Measurements from ENCODE around the gene WDR82. TPM values are rescaled to one million over a fixed set of nuclear protein-coding genes. Genes with fewer than 3 reads are reported as not detected.

Gene WDR82
- total RNA-seq, 1 donor from 2014 or later = 105 TPM

DNA sequence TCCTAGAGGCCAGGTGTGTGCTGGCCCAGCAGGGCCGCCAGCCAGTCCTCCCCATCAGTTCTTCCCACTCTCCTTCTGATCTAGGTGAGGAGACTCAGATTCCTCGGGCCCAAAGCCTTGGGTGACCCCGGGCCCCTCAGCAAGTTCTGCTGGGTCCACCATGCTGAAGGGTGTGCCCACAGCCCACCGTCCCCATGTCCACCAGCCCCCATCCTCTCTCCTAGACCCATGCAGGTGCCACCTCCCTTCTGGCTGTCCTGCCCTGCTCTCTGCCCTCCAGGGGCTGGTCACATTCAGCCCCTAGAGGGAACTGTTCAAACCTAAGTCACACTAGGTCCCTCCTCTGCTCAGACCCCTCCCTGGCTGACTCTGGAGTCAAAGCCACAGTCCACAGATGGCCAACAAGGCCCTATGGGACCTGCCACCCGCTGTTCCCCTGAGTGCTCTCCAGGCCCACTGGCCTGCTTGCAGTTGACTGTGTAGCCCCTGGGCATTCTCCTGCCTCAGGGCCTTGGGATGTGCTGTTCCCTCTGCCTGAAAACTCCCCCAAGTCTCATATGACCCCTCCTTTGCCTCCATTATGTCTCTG lies 52.1 kb downstream of the WDR82 start:
- H3K36me3 Mint-ChIP-seq = peaks cover 9% of the 10 kb centered on the region

DNA sequence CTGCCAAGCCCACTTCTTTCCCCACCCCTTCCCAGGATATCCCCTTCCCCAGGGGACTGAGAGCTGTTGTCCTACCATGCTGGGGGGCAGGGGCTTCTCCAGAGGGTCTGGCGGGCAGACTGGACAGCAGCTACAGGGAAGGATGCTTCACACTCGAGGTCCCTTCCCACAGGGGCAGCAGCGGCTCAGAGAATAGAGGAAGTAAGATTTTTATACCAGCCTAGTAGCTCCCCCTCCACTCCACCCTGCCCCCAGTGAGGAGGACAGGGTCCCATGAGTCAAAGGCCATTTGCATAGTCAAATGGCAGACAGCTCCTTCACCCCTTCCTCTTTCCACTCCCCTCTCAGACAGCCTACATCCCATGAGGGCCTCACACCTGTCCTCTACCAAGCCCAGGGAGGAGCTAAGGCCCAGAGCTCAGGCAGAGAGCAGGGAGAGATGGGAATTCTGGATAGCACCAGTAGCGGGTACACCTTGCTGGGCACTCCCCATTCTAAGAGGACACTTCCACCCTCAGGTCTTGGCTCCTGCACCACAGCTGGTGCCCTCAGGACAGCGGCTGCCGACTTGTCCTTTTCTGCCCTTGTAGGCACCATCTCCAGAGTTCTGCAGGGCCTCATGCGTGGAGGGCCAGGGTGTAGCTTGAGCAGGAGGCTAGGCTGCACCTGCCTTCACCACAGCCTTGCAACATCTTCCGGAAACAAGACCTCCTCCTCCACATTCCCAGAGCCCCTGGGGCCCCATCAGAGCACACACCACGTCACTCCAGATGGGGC lies 52.8 kb downstream of the WDR82 start, which contains the start of gene TLR9:
TLR9 (minus strand) TSS at position 194 of the 777 bp plus-strand sequence; CDS start at position 78, 116 bp downstream.
- Mint-ChIP-seq H3K9me3 (no peaks in the 10 kb centered on the region), H3K4me1 (no peaks in the 10 kb centered on the region), H3K4me3 (no peak within 1 kb of the TSS), H3K36me3 (peaks cover 8% of the 10 kb centered on the region), H3K27me3 (ENCODE audit: low read depth) (no peaks in the 10 kb centered on the region), H3K27ac (no peak within 1 kb of the TSS)
- no peak for DNase-seq (ENCODE audit: low spot score in 2 of 2, unreplicated experiment in 2 of 2)
- TF ChIP-seq, protein P1, sequence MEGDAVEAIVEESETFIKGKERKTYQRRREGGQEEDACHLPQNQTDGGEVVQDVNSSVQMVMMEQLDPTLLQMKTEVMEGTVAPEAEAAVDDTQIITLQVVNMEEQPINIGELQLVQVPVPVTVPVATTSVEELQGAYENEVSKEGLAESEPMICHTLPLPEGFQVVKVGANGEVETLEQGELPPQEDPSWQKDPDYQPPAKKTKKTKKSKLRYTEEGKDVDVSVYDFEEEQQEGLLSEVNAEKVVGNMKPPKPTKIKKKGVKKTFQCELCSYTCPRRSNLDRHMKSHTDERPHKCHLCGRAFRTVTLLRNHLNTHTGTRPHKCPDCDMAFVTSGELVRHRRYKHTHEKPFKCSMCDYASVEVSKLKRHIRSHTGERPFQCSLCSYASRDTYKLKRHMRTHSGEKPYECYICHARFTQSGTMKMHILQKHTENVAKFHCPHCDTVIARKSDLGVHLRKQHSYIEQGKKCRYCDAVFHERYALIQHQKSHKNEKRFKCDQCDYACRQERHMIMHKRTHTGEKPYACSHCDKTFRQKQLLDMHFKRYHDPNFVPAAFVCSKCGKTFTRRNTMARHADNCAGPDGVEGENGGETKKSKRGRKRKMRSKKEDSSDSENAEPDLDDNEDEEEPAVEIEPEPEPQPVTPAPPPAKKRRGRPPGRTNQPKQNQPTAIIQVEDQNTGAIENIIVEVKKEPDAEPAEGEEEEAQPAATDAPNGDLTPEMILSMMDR (IDR thresholded peaks at IDR 0.05; ENCODE audit: unreplicated experiment) = no peak

More for the DNA sequence above, 52.1 kb downstream of the WDR82 start:
- no peak overlapping the region for H3K4me3 Mint-ChIP-seq
- TF ChIP-seq, protein P1 (IDR thresholded peaks at IDR 0.05; ENCODE audit: unreplicated experiment) = no peak
- no peaks in the 10 kb centered on the region for H3K9me3 Mint-ChIP-seq
- no peak for DNase-seq (ENCODE audit: low spot score in 2 of 2, unreplicated experiment in 2 of 2)
- no peaks in the 10 kb centered on the region for H3K4me1 Mint-ChIP-seq
- H3K27me3 Mint-ChIP-seq (ENCODE audit: low read depth) = no peaks in the 10 kb centered on the region
- no peak overlapping the region for H3K27ac Mint-ChIP-seq

DNA sequence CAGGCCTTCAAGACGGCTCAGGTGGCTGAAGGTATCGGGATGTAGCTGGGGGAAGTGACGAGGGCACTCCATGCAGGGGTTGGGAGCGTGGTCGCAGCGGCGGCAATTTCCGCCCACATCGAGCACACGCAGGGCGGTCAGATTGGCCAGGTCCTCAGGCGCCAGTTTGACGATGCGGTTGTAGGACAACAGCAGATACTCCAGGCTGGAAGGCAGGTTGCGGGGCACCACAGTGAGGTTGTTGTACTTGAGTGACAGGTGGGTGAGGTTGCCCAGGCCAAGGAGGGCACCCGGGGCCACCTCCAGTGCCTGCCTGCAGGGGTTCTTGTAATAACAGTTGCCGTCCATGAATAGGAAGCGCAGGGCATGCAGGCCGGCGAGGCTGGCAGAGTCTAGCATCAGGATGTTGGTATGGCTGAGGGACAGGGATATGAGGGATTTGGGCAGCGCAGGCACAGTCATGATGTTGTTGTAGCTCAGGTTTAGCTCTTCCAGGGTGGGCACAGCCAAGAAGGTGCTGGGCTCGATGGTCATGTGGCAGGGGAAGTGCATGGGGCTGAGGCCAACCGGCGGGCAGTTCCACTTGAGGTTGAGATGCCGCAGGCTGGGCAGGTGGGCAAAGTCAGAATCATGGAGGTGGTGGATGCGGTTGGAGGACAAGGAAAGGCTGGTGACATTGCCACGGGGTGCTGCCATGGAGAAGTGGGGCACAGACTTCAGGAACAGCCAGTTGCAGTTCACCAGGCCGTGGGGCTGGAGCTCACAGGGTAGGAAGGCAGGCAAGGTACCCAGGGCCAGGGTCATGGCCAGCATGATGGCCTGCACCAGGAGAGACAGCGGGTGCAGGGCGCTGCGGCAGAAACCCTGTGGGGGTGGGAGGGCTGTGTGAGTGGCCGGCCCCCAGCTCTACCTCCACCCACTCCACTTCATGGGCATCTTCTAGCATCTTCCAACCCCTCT lies 54.7 kb downstream of the WDR82 start:
- DNase-seq (ENCODE audit: low spot score in 2 of 2, unreplicated experiment in 2 of 2) = no peak
- Mint-ChIP-seq H3K4me1 (peaks cover 10% of the 10 kb centered on the region), H3K4me3 (no peak overlapping the region), H3K9me3 (no peaks in the 10 kb centered on the region), H3K27ac (no peak overlapping the region), H3K36me3 (no peaks in the 10 kb centered on the region), H3K27me3 (ENCODE audit: low read depth) (no peaks in the 10 kb centered on the region)
- TF ChIP-seq, protein P1 (IDR thresholded peaks at IDR 0.05; ENCODE audit: unreplicated experiment) = no peak

DNA sequence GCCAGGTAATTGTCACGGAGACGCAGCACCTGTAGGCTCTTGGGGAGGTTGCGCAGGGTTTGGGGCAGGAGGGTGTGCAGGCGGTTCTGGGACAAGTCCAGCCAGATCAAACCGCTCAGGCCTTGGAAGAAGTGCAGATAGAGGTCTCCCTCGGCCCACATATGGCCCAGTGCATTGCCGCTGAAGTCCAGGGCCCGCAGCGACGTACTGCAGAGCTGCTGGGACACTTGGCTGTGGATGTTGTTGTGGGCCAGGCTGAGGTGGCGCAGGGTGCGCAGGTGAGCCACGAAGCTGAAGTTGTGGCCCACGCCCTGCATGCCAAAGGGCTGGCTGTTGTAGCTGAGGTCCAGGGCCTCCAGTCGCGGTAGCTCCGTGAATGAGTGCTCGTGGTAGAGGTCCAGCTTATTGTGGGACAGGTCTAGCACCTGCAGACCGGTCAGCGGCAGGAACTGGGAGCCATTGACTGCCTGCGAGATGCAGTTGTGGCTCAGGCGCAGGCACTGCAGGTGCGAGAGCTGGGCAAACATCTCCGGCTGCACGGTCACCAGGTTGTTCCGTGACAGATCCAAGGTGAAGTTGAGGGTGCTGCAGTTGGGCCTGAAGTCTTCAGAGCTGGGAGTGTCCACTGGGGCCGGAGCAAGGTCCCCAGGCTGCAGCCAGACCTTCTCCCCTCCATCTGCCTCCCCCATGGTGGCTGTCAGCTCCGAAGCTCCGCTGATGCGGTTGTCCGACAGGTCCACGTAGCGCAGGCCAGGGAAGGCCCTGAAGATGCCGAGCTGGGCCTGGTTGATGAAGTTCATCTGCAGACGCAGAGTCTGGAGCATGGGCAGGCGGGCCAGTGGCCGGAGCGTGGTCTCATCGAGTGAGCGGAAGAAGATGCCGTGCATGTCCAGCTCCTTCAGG lies 55.9 kb downstream of the WDR82 start:
- no peaks in the 10 kb centered on the region for H3K36me3 Mint-ChIP-seq
- no peaks in the 10 kb centered on the region for H3K9me3 Mint-ChIP-seq
- DNase-seq (ENCODE audit: low spot score in 2 of 2, unreplicated experiment in 2 of 2) = no peak
- no peak overlapping the region for H3K27ac Mint-ChIP-seq
- H3K27me3 Mint-ChIP-seq (ENCODE audit: low read depth) = no peaks in the 10 kb centered on the region
- H3K4me3 Mint-ChIP-seq = no peak overlapping the region
- TF ChIP-seq, protein P1 (IDR thresholded peaks at IDR 0.05; ENCODE audit: unreplicated experiment) = no peak
- H3K4me1 Mint-ChIP-seq = peaks cover 10% of the 10 kb centered on the region

All from mesothelial cell of epicardium (in vitro differentiated cells).